ENCODE measurements around the gene FCN2. TPM values are rescaled to one million over a fixed set of nuclear protein-coding genes. Genes with fewer than 3 reads are reported as not detected.

FCN2 gene
- total RNA-seq, 1 experiment from 2014 or later: not detected

DNA sequence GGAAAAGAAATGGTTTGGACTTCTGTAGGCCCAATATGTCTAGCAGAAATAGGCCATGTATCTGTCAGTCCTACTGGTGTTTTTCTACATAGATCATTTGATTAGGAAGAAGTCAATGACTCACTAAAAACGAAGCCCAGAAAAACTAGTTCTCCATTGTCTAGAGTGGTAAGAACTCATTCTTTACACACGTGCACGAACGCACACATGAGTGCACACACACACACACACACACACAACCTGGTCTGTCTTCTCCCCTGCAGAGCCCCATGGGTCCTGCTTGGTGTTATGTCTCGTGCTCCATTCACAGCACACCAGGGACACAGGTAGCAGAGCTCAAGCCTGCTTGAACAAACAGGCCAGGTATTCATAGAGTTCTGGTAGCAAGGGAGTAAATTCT, 52.0 kb downstream of the FCN2 start:
- no peak for DNase-seq (ENCODE audit: low read depth)

DNA sequence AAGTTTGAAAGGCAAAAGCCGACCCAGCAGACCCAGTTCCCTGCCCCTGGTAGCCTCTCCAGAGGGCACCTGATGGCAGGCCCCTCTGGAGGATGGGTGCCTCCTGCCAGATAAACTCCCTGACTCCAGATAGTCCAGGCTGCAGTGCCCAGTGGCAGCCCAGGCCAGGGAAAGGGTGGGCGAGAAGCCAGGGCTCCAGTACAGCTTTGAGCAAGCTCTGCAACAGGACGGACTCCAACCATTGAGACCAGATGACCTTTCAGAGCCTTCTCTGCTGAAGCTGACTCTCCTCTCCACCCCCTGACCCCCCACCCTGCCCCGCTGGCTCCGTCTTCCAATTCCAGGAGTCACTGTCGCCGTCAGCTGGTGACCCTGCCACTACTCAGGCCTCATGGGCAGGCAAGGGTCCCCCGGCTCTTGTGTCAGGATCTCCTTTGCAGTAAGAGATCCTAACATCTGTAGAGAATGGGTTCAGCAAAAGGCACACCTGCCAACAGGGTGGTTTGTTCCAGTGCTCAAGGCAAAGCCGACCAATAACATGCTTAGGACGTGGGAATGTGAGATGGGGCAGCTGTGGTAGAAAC, 52.6 kb downstream of the FCN2 start:
- DNase-seq (ENCODE audit: low read depth): no peak

DNA sequence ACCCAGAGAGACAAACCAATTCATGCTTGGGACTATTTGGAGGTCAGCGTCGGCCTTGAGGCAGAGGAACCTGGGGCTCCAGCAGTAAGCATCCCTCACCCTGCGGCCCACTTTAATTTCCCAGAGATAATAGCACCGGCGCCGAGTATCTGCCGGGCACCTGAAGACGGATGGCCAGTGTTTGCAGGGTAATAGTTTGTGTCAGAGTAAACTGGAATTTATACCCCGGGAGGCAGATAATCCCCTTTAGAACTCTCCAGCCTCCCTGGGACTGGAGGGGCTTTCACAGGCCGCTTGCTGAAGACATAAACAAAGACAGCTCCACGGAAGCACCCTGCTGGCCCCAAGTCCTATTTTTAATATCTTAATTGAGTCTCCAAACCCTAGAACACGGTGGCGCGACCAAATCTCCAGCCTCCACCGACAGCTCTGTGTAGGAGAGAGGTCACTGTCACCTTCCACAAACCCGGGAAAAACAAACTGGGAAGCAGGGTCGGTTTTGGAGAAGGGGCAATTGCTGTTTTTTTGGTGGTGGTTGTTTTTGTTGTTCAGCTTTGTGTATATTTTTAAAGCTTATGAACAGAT, 54.5 kb downstream of the FCN2 start:
- no peak for DNase-seq (ENCODE audit: low read depth)

DNA sequence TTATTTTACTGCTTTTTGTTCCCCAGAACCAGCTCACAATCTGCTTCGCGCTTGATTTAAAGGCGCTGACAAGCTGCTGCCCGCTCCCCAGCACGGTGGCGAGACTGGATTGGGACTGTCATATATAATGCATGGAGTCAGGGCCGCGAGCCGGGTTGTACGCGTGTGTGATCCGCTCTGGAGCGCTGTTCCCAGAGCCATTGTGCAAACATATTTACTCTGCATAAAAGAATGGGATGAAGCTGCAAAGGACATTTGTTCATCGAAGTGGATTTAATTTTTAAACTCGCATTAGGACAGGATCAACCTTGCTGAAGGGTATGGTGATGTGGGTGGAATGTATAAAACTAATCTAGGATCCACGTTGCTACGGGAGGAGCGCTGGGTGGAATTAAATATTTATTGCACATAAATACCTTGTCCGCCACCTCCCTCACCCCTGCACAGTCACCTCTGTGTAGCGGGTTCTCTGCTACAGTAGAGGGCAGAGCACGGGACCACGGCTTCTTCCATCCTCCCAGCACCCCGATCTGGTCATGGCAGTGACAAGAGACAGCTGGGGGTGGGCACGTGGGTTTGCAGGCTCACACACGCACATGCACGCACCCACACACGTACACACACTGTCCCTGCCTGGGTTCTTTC, 55.2 kb downstream of the FCN2 start:
- no peak for DNase-seq (ENCODE audit: low read depth)

- no peak for DNase-seq (ENCODE audit: low read depth)
These were observed 55.9 kb downstream of the FCN2 start for GRCh38 chr9:134936346-134937163.

Other genes with a start within 250 kb of the FCN2 start
- gene COL5A1, start 239.0 kb upstream of the FCN2 start, total RNA-seq (2014; rRNA removed; shearing (Covaris generic)): 131 and 135 TPM in 2 replicates
- gene FCN1, start 37.1 kb downstream of the FCN2 start, total RNA-seq (2014; rRNA removed; shearing (Covaris generic)): not detected in 2 replicates
- 23.7 and 35.5 TPM in 2 replicates for gene OLFM1, start 206.9 kb downstream of the FCN2 start, total RNA-seq (2014; rRNA removed; shearing (Covaris generic))

Measured in Daoy (cell line).